ENCODE measurements around the gene HDAC10.

HDAC10 gene

GRCh38 chr22:50269970-50270665, 19.1 kb upstream of the HDAC10 start, which contains the start of gene MAPK11:
Gene MAPK11 (minus strand): TSS chr22:50270380. CDS start chr22:50270292, 88 bp downstream.
- peak; percentile 70 for DNase-seq (ENCODE audit: low spot score)

- DNase-seq (ENCODE audit: low spot score), result no peak
Measured at GRCh38 chr22:50269573-50269969, 18.5 kb upstream of the HDAC10 start.

GRCh38 chr22:50268655-50269113, 17.6 kb upstream of the HDAC10 start:
- DNase-seq (ENCODE audit: low spot score), result no peak

GRCh38 chr22:50267591-50268390, 16.7 kb upstream of the HDAC10 start:
- DNase-seq (ENCODE audit: low spot score), result peak; percentile 45

- no peak for DNase-seq (ENCODE audit: low spot score)
Measured at GRCh38 chr22:50266994-50267393, 15.9 kb upstream of the HDAC10 start.

GRCh38 chr22:50264946-50265669, 14.0 kb upstream of the HDAC10 start:
- no peak for DNase-seq (ENCODE audit: low spot score)

GRCh38 chr22:50264104-50264745, 13.2 kb upstream of the HDAC10 start:
- DNase-seq (ENCODE audit: low spot score), result no peak

GRCh38 chr22:50262973-50263617, 12.0 kb upstream of the HDAC10 start:
- DNase-seq (ENCODE audit: low spot score), result no peak

GRCh38 chr22:50262460-50262911, 11.4 kb upstream of the HDAC10 start:
- no peak for DNase-seq (ENCODE audit: low spot score)

GRCh38 chr22:50261615-50262459, 10.8 kb upstream of the HDAC10 start, which contains the start of gene MAPK12:
Gene MAPK12 (minus strand): TSS chr22:50261683. CDS start chr22:50261509, 174 bp downstream.
- no peak for DNase-seq (ENCODE audit: low spot score)

- DNase-seq (ENCODE audit: low spot score), result no peak
Measured at GRCh38 chr22:50260801-50261614, 9.9 kb upstream of the HDAC10 start.

GRCh38 chr22:50260434-50260800, 9.4 kb upstream of the HDAC10 start:
- DNase-seq (ENCODE audit: low spot score), result no peak

GRCh38 chr22:50259302-50259701, 8.2 kb upstream of the HDAC10 start:
- DNase-seq (ENCODE audit: low spot score), result no peak

- no peak for DNase-seq (ENCODE audit: low spot score)
Measured at GRCh38 chr22:50258361-50259292, 7.6 kb upstream of the HDAC10 start.

- DNase-seq (ENCODE audit: low spot score), result no peak
Measured at GRCh38 chr22:50257451-50258360, 6.6 kb upstream of the HDAC10 start.

GRCh38 chr22:50257041-50257440, 6.0 kb upstream of the HDAC10 start:
- DNase-seq (ENCODE audit: low spot score), result no peak

- DNase-seq (ENCODE audit: low spot score), result no peak
Measured at GRCh38 chr22:50256258-50256862, 5.3 kb upstream of the HDAC10 start.

Measured in CD4-positive, alpha-beta T cell treated with Interleukin-15 for 4 hours (primary cell).